H54 (cell line): ENCODE measurements around the gene HAND1.

Source experiments
- DNase-seq: peaks from one replicate; pipeline ENCODE4 v3.0.0; 2011; ENCODE audit warnings: low spot score, mixed read lengths; ENCODE audit not compliant: insufficient read length
- FAIRE-seq: peaks from 3 replicates; lab custom pipeline; 2011; peaks lifted over from hg19 to GRCh38; lab: Jason Lieb, UNC
- POLR2A ChIP-seq: IDR thresholded peaks from 2 replicates; pipeline ENCODE4 v1.6.1; 2011; ENCODE audit warnings: low read depth, mild to moderate bottlenecking, low read length

HAND1 gene

GRCh38 chr5:154479160-154479943 is 1.3 kb upstream of the HAND1 start:
- DNase-seq (no peak), FAIRE-seq (no peak)

GRCh38 chr5:154478752-154479159 is 729 bp upstream of the HAND1 start:
- FAIRE-seq = no peak
- TF ChIP-seq POLR2A = no peak
- no peak for DNase-seq

More at GRCh38 chr5:154479160-154479943, 1.3 kb upstream of the HAND1 start:
- no peak for TF ChIP-seq POLR2A

- DNase-seq (no peak), FAIRE-seq (no peak)
- TF ChIP-seq POLR2A = no peak
These were observed 424 bp downstream of the HAND1 start for GRCh38 chr5:154477382-154478223.

- DNase-seq = no peak
- no peak for FAIRE-seq
- no peak for TF ChIP-seq POLR2A
These were observed 1.4 kb downstream of the HAND1 start for GRCh38 chr5:154476354-154477205.

- DNase-seq = no peak
These were observed 2.3 kb downstream of the HAND1 start for GRCh38 chr5:154475591-154476353.

GRCh38 chr5:154474396-154475334 is 3.4 kb downstream of the HAND1 start:
- TF ChIP-seq POLR2A = no peak
- no peak for FAIRE-seq
- DNase-seq = no peak

More at GRCh38 chr5:154475591-154476353, 2.3 kb downstream of the HAND1 start:
- no peak for TF ChIP-seq POLR2A
- no peak for FAIRE-seq

GRCh38 chr5:154473581-154474283 is 4.3 kb downstream of the HAND1 start:
- DNase-seq (no peak), FAIRE-seq (no peak)
- no peak for TF ChIP-seq POLR2A

- no peak for TF ChIP-seq POLR2A
- no peak for FAIRE-seq
These were observed 5.0 kb downstream of the HAND1 start for GRCh38 chr5:154472871-154473580.

GRCh38 chr5:154470947-154471870 is 6.8 kb downstream of the HAND1 start:
- DNase-seq (no peak), FAIRE-seq (no peak)
- TF ChIP-seq POLR2A = no peak

More at GRCh38 chr5:154472871-154473580, 5.0 kb downstream of the HAND1 start:
- no peak for DNase-seq

GRCh38 chr5:154470137-154470536 is 7.9 kb downstream of the HAND1 start:
- no peak for DNase-seq
- no peak for TF ChIP-seq POLR2A
- no peak for FAIRE-seq
